Mucosa of gallbladder (tissue), 1 donor: ENCODE results near the gene NAA60. TPM values are rescaled to one million over a fixed set of nuclear protein-coding genes. Genes with fewer than 3 reads are reported as not detected.

Source experiments
- DNase-seq: peaks from one replicate; pipeline ENCODE4 v3.0.0-alpha.2; 2020; ENCODE audit warnings: low spot score
- total RNA-seq: library from RNA; stranded (reverse); gene quantifications from one replicate; pipeline ENCODE4 v1.2.1, GENCODE V29; 2021
- donor health status: DM: no; HTN: no; CAD: no.

Gene NAA60
- total RNA-seq, 1 donor from 2014 or later, result 70.3 TPM

GRCh38 chr16:3510416-3510815 lies 66.9 kb downstream of the NAA60 start:
- no peak for DNase-seq

GRCh38 chr16:3511286-3512180 lies 68.1 kb downstream of the NAA60 start:
- no peak for DNase-seq

GRCh38 chr16:3513892-3514583 lies 70.6 kb downstream of the NAA60 start:
- DNase-seq, result no peak

- DNase-seq, result no peak
Observed at GRCh38 chr16:3514621-3515020, 71.1 kb downstream of the NAA60 start.

- DNase-seq, result no peak
Observed at GRCh38 chr16:3515897-3516296, 72.4 kb downstream of the NAA60 start.

GRCh38 chr16:3518292-3518985 lies 75.0 kb downstream of the NAA60 start:
- DNase-seq, result no peak

GRCh38 chr16:3518986-3519348 lies 75.5 kb downstream of the NAA60 start:
- DNase-seq, result no peak

GRCh38 chr16:3519581-3519980 lies 76.1 kb downstream of the NAA60 start:
- DNase-seq, result no peak

- no peak for DNase-seq
Observed at GRCh38 chr16:3520413-3520812, 76.9 kb downstream of the NAA60 start.

GRCh38 chr16:3520841-3521240 lies 77.4 kb downstream of the NAA60 start:
- DNase-seq, result no peak

- no peak for DNase-seq
Observed at GRCh38 chr16:3523281-3523680, 79.8 kb downstream of the NAA60 start.

GRCh38 chr16:3525951-3526350 lies 82.5 kb downstream of the NAA60 start:
- DNase-seq, result no peak

GRCh38 chr16:3527216-3527829 lies 83.8 kb downstream of the NAA60 start:
- peak; percentile 67 for DNase-seq

- DNase-seq, result no peak
Observed at GRCh38 chr16:3528406-3528805, 84.9 kb downstream of the NAA60 start.

GRCh38 chr16:3529175-3529574 lies 85.7 kb downstream of the NAA60 start:
- DNase-seq, result no peak

GRCh38 chr16:3530371-3530914 lies 87.0 kb downstream of the NAA60 start:
- no peak for DNase-seq

GRCh38 chr16:3532741-3533140 lies 89.3 kb downstream of the NAA60 start:
- no peak for DNase-seq

GRCh38 chr16:3534126-3534525 lies 90.6 kb downstream of the NAA60 start:
- no peak for DNase-seq

GRCh38 chr16:3536271-3536731 lies 92.8 kb downstream of the NAA60 start:
- DNase-seq, result no peak
